Measurements from ENCODE around the gene IQSEC1. TPM values are rescaled to one million over a fixed set of nuclear protein-coding genes. Genes with fewer than 3 reads are reported as not detected.

IQSEC1 gene
- total and polyA plus RNA-seq, 2 of the 8 experiments (the other 6 are each of a cell fraction or from before 2014, with no cell fraction given), result 6.8 to 28.8 TPM

GRCh38 chr3:13009946-13010315, 63.3 kb downstream of the IQSEC1 start (continued):
- no peak for TF ChIP-seq SIN3A (conservative IDR thresholded peaks at IDR 0.05 in 1 of 2, IDR thresholded peaks at IDR 0.05 in 1 of 2; ENCODE audit: low read depth in 1 of 2, low read length in 2 of 2)
- no peak for TF ChIP-seq NRF1 (IDR thresholded peaks at IDR 0.05; ENCODE audit: low read depth, low read length)
- TF ChIP-seq EP300 (IDR thresholded peaks at IDR 0.05; ENCODE audit: borderline replicate concordance in 1 of 2, low read depth in 2 of 2, low read length in 2 of 2), result no peak
- no peak for TF ChIP-seq SRF (IDR thresholded peaks at IDR 0.05; ENCODE audit: low read depth, low read length)
- TF ChIP-seq NANOG (IDR thresholded peaks at IDR 0.05; ENCODE audit: insufficient read depth, low read depth, low read length, poor library complexity, severe bottlenecking), result no peak
- TF ChIP-seq SIRT6 (IDR thresholded peaks at IDR 0.05; ENCODE audit: low read length), result no peak
- no peak for TF ChIP-seq SP4 (IDR thresholded peaks at IDR 0.05; ENCODE audit: low read length)
- TF ChIP-seq EZH2 (IDR thresholded peaks at IDR 0.05; ENCODE audit: low read depth, low read length, severe bottlenecking), result no peak
